H9 (cell line): ENCODE results near the gene CFAP299. TPM values are rescaled to one million over a fixed set of nuclear protein-coding genes. Genes with fewer than 3 reads are reported as not detected.

Experiments used
- DNase-seq: peaks from one replicate; pipeline ENCODE4 v3.0.0-alpha.2; 2017
- H2AFZ ChIP-seq: one replicate; pipeline ENCODE4 v1.6.1; 2013; ENCODE audit warnings: mild to moderate bottlenecking, low read length, control low read depth, moderate library complexity
- H2AK5ac ChIP-seq: 2 replicates; pipeline ENCODE4 v1.6.1; 2013; ENCODE audit warnings: low read length, control low read depth, mixed read lengths; ENCODE audit not compliant: insufficient read length
- H2BK120ac ChIP-seq: one replicate; pipeline ENCODE4 v1.6.1; 2013; ENCODE audit warnings: low read depth, mild to moderate bottlenecking, low read length, control low read depth, inconsistent platforms; ENCODE audit not compliant: poor library complexity, severe bottlenecking
- H2BK12ac ChIP-seq: 2 replicates; pipeline ENCODE4 v1.6.1; 2013; ENCODE audit warnings: low read length, control low read depth, mixed read lengths, low read depth; ENCODE audit not compliant: insufficient read length
- H2BK15ac ChIP-seq: 2 replicates; pipeline ENCODE4 v1.6.1; 2013; ENCODE audit warnings: low read depth, low read length, control low read depth
- H2BK20ac ChIP-seq: one replicate; pipeline ENCODE4 v1.6.1; 2013; ENCODE audit warnings: low read depth, mild to moderate bottlenecking, low read length, control low read depth, inconsistent platforms; ENCODE audit not compliant: poor library complexity, severe bottlenecking
- H2BK5ac ChIP-seq: 2 replicates; pipeline ENCODE4 v1.6.1; 2013; ENCODE audit warnings: low read length, control low read depth, mixed read lengths; ENCODE audit not compliant: insufficient read length
- H3K14ac ChIP-seq: 2 replicates; pipeline ENCODE4 v1.6.1; 2013; ENCODE audit warnings: low read length, control low read depth; ENCODE audit not compliant: insufficient read depth
- H3K18ac ChIP-seq: 2 replicates; pipeline ENCODE4 v1.6.1; 2013; ENCODE audit warnings: low read depth, mild to moderate bottlenecking, mixed read lengths, low read length, control low read depth; ENCODE audit not compliant: insufficient read length
- H3K23ac ChIP-seq: 2 replicates; pipeline ENCODE4 v1.6.1; 2013; ENCODE audit warnings: low read length, control low read depth, mixed read lengths, low read depth; ENCODE audit not compliant: insufficient read length
- H3K23me2 ChIP-seq: 2 replicates; pipeline ENCODE4 v1.6.1; 2013; ENCODE audit warnings: low read depth, mild to moderate bottlenecking, mixed read lengths, low read length, control low read depth; ENCODE audit not compliant: insufficient read length, poor library complexity, severe bottlenecking
- H3K27ac ChIP-seq: 2 replicates; pipeline ENCODE4 v1.5.1; 2013; ENCODE audit warnings: low read length, control low read depth, mixed read lengths, low read depth; ENCODE audit not compliant: insufficient read length
- H3K27me3 ChIP-seq: 2 replicates; pipeline ENCODE4 v1.6.1; 2013; ENCODE audit warnings: low read length, control low read depth, inconsistent platforms; ENCODE audit not compliant: insufficient read depth
- H3K4ac ChIP-seq: 2 replicates; pipeline ENCODE4 v1.6.1; 2013; ENCODE audit warnings: low read depth, mild to moderate bottlenecking, control low read depth, inconsistent platforms, low read length, moderate library complexity
- H3K4me1 ChIP-seq: 2 replicates; pipeline ENCODE4 v1.6.1; 2013; ENCODE audit warnings: low read length, control low read depth, inconsistent platforms; ENCODE audit not compliant: insufficient read depth
- H3K4me2 ChIP-seq: 2 replicates; pipeline ENCODE4 v1.6.1; 2013; ENCODE audit warnings: low read length, control low read depth, mixed read lengths; ENCODE audit not compliant: insufficient read length, insufficient read depth
- H3K56ac ChIP-seq: 2 replicates; pipeline ENCODE4 v1.6.1; 2013; ENCODE audit warnings: low read depth, mild to moderate bottlenecking, mixed read lengths, low read length, control low read depth; ENCODE audit not compliant: insufficient read length
- H3K79me1 ChIP-seq: 2 replicates; pipeline ENCODE4 v1.6.1; 2013; ENCODE audit warnings: low read depth, mild to moderate bottlenecking, moderate library complexity, low read length, control low read depth, inconsistent platforms; ENCODE audit not compliant: insufficient read depth, poor library complexity, severe bottlenecking
- H3K79me2 ChIP-seq: 2 replicates; pipeline ENCODE4 v1.6.1; 2013; ENCODE audit warnings: low read length, control low read depth, inconsistent platforms; ENCODE audit not compliant: insufficient read depth
- H3K9ac ChIP-seq: 2 replicates; pipeline ENCODE4 v1.6.1; 2013; ENCODE audit warnings: low read length, control low read depth, mixed read lengths; ENCODE audit not compliant: insufficient read length; ENCODE audit errors: extremely low read depth
- H3K9me3 ChIP-seq: one replicate; pipeline ENCODE4 v1.6.1; 2013; ENCODE audit warnings: low read depth, low read length, inconsistent platforms; ENCODE audit not compliant: control insufficient read depth
- H3T11ph ChIP-seq: one replicate; pipeline ENCODE4 v1.6.1; 2013; ENCODE audit warnings: mild to moderate bottlenecking, low read length, control low read depth, inconsistent platforms
- H4K20me1 ChIP-seq: one replicate; pipeline ENCODE4 v1.6.1; 2013; ENCODE audit not compliant: control insufficient read depth, insufficient read length, insufficient read depth
- H4K5ac ChIP-seq: 2 replicates; pipeline ENCODE4 v1.6.1; 2013; ENCODE audit warnings: low read depth, mild to moderate bottlenecking, mixed read lengths, low read length, control low read depth; ENCODE audit not compliant: insufficient read length
- H4K8ac ChIP-seq: replicated peaks from 2 replicates; pipeline ENCODE4 v1.6.1; 2013; ENCODE audit warnings: low read length, control low read depth, mixed read lengths, low read depth; ENCODE audit not compliant: insufficient read length
- H4K91ac ChIP-seq: 2 replicates; pipeline ENCODE4 v1.6.1; 2013; ENCODE audit warnings: low read depth, mild to moderate bottlenecking, moderate library complexity, mixed read lengths, low read length, control low read depth; ENCODE audit not compliant: insufficient read length
- H3K27ac Mint-ChIP-seq, 3 experiments: 2 replicates in 2 of 3; 3 replicates in 1 of 3; pipeline ENCODE4 v1.8.0; 2020 to 2021; ENCODE audit warnings: mixed read lengths in 3 of 3, mild to moderate bottlenecking in 1 of 3, moderate library complexity in 1 of 3
- H3K27me3 Mint-ChIP-seq: 2 replicates; pipeline ENCODE4 v1.8.0; 2021; ENCODE audit warnings: low read depth, mild to moderate bottlenecking, moderate library complexity, mixed read lengths
- H3K36me3 Mint-ChIP-seq, 3 experiments: 2 replicates in 2 of 3; 3 replicates in 1 of 3; pipeline ENCODE4 v1.8.0; 2020 to 2021; ENCODE audit warnings: low read depth in 3 of 3, mixed read lengths in 3 of 3; ENCODE audit not compliant: insufficient read depth in 1 of 3
- H3K4me1 Mint-ChIP-seq, 2 experiments: 2 replicates each; pipeline ENCODE4 v1.8.0; 2020; ENCODE audit warnings: mixed read lengths in 2 of 2
- H3K4me3 Mint-ChIP-seq, 2 experiments: 2 replicates in 1 of 2; 3 replicates in 1 of 2; pipeline ENCODE4 v1.8.0; 2020 to 2021; ENCODE audit warnings: mild to moderate bottlenecking in 2 of 2, mixed read lengths in 2 of 2, moderate library complexity in 1 of 2
- H3K9me3 Mint-ChIP-seq, 2 experiments: 2 replicates in 1 of 2; 3 replicates in 1 of 2; pipeline ENCODE4 v1.8.0; 2020; ENCODE audit warnings: mild to moderate bottlenecking in 2 of 2, mixed read lengths in 2 of 2, moderate library complexity in 1 of 2
- WGBS: extraction: QIAGEN DNeasy Blood & Tissue Kit; methylation state at CpG from one replicate; pipeline ENCODE4 v1.1.7; 2013; ENCODE audit warnings: missing lambda C conversion rate, low lambda C conversion rate, mixed read lengths; ENCODE audit not compliant: insufficient read length; ENCODE audit errors: extremely low coverage; 5-methylcytosine and 5-hydroxymethylcytosine counted together
- total RNA-seq: library from RNA; stranded (reverse); gene quantifications from 2 replicates; pipeline ENCODE4 v1.2.1, GENCODE V29; 2021
- TF ChIP-seq, protein P1 (sequence below): fragments of 200-600 bp; sonication (generic); conservative IDR thresholded peaks from 3 replicates; pipeline ENCODE4 v1.8.0; 2021; ENCODE audit warnings: antibody characterized with exemption, mild to moderate bottlenecking

Gene CFAP299
- total RNA-seq, 1 experiment from 2014 or later = not detected

GRCh38 chr4:80295826-80296225 lies 39.7 kb upstream of the CFAP299 start:
- Histone ChIP-seq H3K23ac (no peak overlapping the region), H2BK15ac (no peak overlapping the region), H4K5ac (no peak overlapping the region), H3K79me1 (no peaks in the 10 kb centered on the region), H3K4me1 (no peaks in the 10 kb centered on the region), H2AK5ac (no peak overlapping the region), H4K8ac (no peak overlapping the region), H3K23me2 (no peaks in the 10 kb centered on the region), H2BK120ac (no peak overlapping the region), H3K9me3 (no peaks in the 10 kb centered on the region), H3K27me3 (no peaks in the 10 kb centered on the region), H2AFZ (no peak overlapping the region), H2BK12ac (no peak overlapping the region), H2BK20ac (no peak overlapping the region), H3K18ac (no peak overlapping the region), H4K20me1 (no peaks in the 10 kb centered on the region), H3K9ac (no peak overlapping the region), H3T11ph (no peak overlapping the region), H4K91ac (no peak overlapping the region), H3K4me2 (no peak overlapping the region), H3K27ac (no peak overlapping the region), H3K79me2 (no peaks in the 10 kb centered on the region), H3K56ac (no peak overlapping the region), H3K14ac (no peak overlapping the region), H2BK5ac (no peak overlapping the region), H3K4ac (no peak overlapping the region)
- Mint-ChIP-seq H3K4me3 (no peak overlapping the region), H3K27ac (no peak overlapping the region), H3K36me3 (no peaks in the 10 kb centered on the region; a peak in 1 of 7 replicates), H3K27me3 (peaks cover 1% of the 10 kb centered on the region; the same call in 1 of the 2 replicates), H3K4me1 (peaks cover 0 to 2% of the 10 kb centered on the region in 2 experiments; a peak in 1 of 4 replicates), H3K9me3 (no peaks in the 10 kb centered on the region)
- WGBS = no CpG with 5 or more reads among the region's 5 CpGs
- DNase-seq = no peak
- TF ChIP-seq, protein P1, sequence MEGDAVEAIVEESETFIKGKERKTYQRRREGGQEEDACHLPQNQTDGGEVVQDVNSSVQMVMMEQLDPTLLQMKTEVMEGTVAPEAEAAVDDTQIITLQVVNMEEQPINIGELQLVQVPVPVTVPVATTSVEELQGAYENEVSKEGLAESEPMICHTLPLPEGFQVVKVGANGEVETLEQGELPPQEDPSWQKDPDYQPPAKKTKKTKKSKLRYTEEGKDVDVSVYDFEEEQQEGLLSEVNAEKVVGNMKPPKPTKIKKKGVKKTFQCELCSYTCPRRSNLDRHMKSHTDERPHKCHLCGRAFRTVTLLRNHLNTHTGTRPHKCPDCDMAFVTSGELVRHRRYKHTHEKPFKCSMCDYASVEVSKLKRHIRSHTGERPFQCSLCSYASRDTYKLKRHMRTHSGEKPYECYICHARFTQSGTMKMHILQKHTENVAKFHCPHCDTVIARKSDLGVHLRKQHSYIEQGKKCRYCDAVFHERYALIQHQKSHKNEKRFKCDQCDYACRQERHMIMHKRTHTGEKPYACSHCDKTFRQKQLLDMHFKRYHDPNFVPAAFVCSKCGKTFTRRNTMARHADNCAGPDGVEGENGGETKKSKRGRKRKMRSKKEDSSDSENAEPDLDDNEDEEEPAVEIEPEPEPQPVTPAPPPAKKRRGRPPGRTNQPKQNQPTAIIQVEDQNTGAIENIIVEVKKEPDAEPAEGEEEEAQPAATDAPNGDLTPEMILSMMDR = no peak
